Activated CD8-positive, alpha-beta memory T cell treated with anti-CD3 and anti-CD28 coated beads for 1 hour (primary cell): Measurements from ENCODE around the gene DNAAF5.

Experiments
- DNase-seq, 2 donors: peaks; one replicate each; pipeline ENCODE4 v3.0.0-alpha.2; 2020; ENCODE audit warnings: low read depth in 1 of 2; ENCODE audit errors: extremely low read depth in 1 of 2

The DNAAF5 gene

GRCh38 chr7:726084-726853 lies at the start of gene DNAAF5:
Gene DNAAF5, plus strand, starts transcription at chr7:726699. Its CDS starts 22 bp downstream, at chr7:726721.
- peak; percentile 53 to 77 for DNase-seq

DNA sequence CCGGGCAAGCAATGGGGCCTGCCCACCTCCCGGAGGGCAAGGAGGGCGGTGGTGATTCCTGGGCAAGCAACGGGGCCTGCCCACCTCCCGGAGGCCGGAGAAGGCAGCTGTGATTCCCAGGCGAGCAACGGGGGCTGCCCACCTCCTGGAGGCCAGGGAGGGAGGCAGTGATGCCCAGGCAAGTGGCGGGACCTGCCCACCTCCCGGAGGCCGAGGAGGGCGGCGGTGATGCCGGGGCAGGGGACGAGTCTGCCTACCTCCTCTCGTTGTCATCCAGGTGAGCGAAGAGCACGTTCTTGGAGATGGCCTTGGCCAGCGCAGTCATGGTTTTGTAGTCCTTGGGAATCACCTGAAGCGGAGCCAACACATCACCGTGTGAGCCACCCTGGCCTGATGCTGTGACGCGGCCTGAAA lies 49.5 kb upstream of the DNAAF5 start:
- no peak for DNase-seq

DNA sequence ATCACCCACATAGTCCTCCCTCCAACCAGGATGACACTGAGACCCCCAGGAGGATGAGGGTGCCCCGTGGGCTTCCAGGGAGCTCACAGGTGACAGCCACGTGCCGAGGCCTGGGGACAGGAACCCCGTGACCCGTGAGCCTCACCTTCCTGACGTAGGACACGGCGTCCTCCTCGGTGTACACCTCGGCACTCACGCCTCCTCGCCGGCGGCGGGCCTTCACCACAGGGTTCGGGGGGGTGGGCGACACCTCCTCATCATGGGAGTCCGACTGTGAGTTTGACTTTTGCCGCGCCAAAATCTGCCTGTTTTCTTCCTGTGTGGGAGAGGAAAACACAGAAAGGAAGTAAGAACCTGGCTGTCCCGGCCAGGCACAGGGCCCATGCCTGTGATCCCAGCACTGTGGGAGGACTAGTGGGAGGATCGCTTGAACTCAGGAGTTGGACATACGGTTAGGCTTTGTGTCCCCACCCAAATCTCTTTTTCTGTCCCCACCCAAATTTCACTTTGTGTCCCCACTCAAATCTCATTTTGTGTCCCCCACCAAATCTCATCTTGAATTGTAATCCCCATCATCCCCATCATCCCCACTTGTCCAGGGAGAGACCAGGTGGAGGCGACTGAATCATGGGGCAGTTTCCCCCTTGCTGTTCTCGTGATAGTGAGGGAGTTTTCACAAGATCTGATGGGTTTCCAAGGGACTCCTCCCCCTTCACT lies 45.9 kb upstream of the DNAAF5 start:
- DNase-seq: no peak

DNA sequence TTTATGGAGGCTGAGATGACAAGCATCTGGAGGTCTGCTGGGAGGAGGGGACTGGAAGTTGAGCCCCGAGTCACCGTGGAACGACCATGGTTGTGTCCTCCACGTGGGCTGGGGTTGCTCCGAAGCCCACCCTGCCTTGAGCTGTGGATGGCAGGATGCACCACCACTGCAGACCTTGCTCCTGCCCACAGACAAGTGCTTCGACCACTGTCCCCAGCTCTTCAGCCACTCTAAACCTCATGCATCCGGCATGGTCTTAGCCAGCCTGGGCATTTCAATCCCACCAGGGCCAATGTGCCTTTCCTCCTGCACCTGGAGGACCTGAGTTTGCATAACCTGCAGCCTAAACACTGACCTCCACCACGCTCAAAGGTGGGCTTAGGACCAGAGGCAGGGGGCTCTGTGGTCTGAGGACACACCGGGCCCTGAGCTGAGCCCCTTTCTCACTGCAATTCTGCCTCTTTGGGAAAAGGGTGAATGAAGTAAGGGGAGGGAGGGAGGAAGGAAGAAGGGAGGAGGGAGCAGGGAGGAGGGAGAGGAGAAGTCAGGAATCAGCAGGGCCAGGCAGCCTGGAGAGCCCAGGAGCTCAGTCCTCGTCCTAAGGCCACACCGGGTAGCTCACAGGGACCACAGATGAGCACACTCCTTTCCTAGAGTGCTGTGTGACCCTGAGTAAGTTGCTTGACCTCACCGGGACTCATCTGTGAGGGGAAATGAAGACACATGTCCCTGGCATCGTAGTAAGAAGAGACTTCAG lies 44.8 kb upstream of the DNAAF5 start:
- DNase-seq: no peak

DNA sequence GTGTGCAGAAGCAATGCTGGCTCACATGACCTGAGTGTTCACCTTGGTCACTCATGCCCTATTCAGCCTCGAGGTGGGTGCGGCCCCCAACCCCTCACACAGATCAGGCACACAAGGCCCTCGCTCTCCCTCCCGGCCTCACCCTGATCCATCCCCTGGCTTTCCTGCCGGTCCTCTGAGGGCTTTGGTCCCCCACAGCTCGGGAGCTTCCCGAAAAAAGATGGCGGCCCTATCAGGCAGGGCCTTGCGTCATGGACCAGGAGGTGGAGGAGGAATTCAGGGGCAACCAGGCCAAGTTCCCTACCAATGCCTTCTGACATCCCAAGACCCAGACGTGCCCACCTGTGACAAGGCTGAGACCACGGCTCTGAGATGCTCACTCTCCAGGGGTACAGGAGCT lies 43.7 kb upstream of the DNAAF5 start:
- no peak for DNase-seq

GRCh38 chr7:683526-684205 lies 42.8 kb upstream of the DNAAF5 start:
- DNase-seq: no peak

DNA sequence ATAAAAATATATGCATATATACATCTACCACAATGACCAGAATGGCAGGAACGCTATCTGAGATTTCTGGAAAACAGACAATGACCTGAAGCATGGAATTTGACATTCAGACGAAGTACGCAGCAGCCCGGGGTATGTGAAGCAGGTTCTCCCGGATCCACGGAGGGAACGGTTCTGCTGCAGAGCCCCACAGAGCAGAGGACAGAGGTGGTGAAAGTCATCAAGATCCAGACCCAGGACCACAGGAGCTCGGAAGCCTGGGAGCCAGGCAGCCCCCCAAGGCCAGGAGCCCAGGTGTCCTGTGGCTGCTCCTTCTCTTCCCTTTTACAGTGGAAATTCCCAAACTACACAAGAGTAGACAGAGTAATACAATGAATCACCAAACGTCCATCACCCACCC lies 42.1 kb upstream of the DNAAF5 start:
- no peak for DNase-seq

DNA sequence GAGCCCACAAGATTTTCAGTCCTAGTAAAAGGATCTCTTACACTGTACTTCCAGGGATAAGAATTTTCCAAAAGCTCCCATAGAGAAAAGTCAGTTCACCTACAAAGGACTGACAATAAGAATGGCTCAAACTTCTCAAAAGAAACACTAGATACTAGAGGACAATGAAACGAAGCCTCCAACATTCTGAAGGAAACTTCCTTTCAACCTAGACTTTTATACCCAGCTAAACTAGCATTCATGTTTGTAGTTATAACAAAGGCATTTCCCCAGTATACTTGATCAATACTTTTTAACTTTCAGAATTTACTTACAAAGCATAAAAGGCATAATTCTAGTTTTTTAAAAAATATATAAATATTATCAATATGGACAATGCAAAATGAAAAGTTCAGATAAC lies 41.0 kb upstream of the DNAAF5 start:
- DNase-seq: no peak

DNA sequence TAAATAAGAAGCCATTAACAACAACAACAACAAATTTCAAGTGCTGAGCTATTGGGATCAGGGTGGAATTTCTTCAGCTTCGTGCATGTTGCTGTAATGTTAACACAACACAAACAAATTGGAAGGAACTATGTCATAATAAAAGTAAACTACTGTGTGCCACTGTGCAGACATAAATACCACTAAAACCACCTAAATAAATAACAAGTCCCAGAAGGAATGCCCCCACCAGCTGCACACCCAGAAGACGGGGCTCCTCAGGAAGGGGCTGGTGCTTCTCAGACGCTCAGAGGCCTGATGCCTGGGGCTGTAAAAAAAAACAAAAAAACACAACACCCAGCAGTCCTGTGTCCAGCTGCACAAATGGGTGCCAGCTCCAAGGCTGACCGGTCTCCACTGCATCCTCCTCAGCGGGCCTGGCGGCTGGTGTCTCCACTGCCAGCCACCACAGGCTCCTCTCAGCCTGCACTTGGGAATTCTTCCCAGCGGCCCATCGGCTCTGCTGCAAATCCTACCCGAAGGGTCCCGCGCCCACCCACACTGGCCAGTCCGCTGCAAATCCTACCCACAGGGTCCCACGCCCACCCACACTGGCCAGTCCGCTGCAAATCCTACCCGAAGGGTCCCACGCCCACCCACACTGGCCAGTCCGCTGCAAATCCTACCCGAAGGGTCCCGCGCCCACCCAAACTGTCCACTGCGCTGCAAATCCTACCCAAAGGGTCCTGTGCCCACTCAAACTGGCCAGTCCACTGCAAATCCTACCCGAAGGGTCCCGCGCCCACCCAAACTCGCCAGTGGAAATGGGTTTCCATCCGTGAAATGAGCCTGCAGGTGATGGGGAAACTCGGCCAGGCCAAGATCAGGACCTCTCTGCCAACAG lies 35.8 kb upstream of the DNAAF5 start:
- no peak for DNase-seq

GRCh38 chr7:691361-692045 lies 35.0 kb upstream of the DNAAF5 start:
- no peak for DNase-seq

DNA sequence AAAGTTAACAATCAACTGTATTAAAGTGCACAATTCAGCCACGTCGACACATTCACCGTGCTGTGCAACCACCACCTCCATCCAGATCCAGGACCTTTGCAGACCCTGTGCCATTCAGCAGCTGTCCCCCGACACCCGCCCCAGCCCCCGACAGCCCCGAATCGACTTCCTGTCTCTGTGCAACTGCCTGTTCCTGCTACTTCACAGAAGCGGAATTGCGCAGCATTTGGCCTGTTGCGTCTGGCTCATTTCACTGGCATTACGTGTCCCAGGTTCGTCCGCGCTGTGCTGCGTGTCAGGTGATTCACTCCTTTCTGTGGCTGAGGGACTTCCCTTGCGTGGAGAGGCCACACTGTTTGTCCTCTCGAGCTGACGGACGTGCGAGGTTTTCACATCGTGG lies 33.2 kb upstream of the DNAAF5 start:
- no peak for DNase-seq

DNA sequence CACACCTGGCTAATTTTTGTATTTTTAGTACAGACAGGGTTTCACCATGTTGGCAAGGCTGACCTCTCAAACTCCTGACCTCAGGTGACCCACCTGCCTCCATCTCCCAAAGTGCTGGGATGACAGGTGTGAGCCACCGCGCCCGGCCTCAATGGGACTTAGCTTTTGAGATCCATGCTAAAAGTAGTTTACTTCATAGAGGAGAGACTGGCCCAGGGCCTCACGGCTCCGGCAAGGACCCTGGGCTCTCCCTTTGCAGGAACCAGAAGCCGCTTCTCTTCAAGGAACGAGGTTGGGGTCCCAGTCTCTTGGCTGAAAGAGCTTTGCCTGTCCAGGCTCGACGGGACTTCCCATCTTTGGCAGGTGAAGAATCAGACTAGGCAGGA lies 30.1 kb upstream of the DNAAF5 start:
- DNase-seq: no peak

DNA sequence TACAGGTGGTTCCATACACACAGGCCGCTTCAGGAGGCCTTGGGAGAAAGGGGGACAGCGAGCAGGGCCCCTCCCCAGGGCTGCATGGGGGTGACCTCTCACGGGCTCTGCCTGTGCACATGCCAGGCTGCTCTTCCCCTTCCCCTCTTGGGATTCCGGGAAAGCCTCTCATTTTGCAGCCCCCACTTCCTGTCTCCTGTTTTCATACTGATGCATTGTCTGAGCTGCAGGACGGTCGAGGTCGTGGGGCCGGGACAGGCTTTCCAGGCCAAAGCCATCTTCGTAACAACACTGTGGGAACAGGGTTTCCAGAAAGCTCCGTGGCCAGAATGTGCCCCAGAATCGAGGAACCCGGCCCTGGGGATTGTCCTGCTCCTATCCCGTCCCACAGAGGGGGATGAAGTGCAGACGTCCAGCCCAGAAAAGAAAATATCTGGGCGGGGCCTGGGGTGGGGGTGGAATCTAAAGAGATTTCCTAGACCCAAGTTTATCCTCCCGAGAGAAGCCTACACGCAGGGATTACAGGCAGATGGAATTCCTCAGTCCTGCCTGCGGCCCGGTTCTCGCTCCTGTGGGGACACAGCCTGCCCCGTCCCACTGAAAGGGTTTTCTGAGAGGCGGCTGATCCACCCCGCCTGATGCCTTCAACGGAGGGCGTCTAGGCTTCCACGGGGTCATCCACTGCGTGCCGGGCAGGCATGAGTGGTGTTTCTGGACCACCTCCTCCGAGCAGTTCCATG lies 29.5 kb upstream of the DNAAF5 start:
- no peak for DNase-seq

DNA sequence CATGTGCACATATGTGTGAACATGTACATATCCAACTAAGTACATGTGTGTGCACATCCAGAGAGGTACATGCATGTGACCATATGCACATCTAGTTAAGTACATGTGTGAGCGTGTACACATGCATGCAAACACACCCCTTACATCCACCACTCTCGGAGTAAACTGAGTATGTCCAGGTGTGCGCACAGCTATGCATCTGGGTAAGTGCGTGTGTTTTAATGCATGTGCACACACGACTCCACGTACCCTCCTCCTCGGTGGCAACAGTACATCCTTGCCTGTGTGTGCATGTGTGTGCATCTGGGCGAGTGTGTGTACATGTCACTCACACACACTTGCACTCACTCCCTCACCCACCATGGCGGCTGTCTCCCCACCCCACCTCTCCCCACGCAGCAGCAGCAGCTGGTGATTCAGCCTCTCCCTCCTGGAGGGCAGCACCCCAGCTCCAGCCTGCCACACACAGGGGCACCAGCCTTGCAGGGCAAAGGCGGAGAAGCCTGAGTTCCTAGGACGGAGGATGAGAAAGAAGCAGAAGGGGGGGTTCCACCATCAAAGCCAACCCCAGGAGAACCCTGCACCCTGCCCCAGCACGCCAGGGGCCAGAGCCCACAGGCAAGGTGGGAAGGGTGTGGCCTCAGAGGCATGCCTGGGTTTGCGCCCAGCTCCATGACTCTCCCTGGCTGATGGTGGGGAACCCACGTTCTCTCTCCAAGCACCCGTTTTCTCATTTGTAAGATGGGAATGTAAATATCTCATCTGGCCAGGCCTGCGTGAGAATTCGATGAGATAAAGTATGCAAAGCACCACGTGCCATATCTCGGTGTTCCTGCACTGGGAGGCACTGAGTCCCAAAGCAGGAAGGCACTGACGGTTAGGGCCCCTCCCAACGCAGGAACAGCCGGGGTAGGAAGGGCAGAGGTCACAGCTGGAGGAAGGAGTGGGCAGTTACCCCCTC lies 27.7 kb upstream of the DNAAF5 start:
- no peak for DNase-seq

DNA sequence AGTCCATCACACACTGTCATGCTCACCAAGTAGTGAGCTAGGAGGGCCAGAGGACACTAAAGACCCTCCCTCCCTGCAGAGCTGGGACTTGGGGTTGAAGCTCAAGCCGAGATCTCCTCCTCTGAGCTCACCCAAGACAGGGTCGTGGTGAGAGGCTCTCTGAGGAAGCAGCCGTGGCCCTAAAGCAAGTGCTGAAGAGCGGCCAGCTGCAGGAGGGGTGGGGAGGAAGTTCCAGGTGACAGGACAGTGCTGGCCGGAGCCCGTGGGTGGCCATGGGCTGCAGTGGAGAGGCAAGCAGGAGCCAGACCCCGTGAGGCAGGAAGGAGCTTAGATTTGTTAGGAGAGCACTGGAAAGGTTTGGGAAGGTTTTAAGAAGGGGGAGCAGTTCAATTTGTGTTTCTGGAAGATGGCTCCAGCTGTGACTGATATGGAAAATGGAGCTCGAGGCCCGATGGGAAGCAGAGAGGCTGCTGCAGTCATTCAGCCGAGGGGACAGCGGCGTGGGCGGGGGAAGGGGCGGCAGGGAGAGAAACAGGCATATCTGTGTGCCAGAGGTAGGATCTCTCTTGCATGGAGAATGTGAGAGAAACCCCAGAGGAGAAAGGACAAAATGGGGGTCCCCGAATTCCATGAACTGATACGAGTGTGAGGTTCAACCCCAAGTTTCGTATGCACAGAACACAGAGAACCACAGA lies 26.9 kb upstream of the DNAAF5 start:
- DNase-seq: no peak

- DNase-seq: no peak
These were observed 25.3 kb upstream of the DNAAF5 start for GRCh38 chr7:701086-701671.

GRCh38 chr7:703049-703448 lies 23.4 kb upstream of the DNAAF5 start:
- DNase-seq: no peak
